Measurements from ENCODE around the gene EPB41L4A.

Gene EPB41L4A

GRCh38 chr5:112355058-112355685, 63.9 kb downstream of the EPB41L4A start:
- DNase-seq (ENCODE audit: low read depth): no peak

DNA sequence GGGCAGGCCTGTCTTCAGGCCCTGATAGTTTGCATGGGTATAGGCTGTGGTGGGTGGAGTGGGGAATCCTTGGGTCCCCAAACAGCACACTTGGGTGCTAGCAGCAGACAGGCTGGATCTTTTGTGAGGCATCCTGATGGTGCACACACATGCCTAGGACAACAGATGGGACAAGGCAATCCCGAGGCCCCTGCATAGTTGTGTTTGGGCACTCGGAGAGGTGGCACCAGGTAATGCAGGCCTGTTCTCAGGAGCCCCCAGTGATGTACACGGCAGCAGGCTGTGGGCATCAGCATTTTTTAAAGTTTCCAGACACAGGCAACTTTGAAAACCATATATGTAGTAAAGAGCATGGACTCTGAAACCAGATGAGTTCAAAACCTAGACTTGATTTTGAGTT, 65.4 kb downstream of the EPB41L4A start:
- DNase-seq (ENCODE audit: low read depth): no peak

GRCh38 chr5:112351225-112351624, 67.9 kb downstream of the EPB41L4A start:
- DNase-seq (ENCODE audit: low read depth): no peak

DNA sequence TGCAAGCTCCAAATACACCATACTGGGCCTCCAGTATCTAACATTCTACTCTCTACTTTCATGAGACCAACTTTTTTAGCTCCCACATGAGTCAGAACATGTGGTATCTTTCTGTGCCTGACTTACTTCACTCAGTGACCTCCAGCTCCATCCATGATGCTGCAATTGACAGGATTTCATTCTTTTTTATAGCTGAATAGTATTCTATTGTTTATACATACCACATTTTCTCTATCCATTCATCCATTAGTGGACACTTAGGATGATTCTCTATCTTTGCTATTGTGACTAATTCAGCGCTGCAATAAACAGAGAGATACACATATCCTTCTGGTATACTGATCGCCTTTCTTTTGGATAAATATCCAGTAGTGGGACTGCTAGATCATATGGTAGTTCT, 68.5 kb downstream of the EPB41L4A start:
- DNase-seq (ENCODE audit: low read depth): no peak

GRCh38 chr5:112349371-112349770, 69.7 kb downstream of the EPB41L4A start:
- no peak for DNase-seq (ENCODE audit: low read depth)

DNA sequence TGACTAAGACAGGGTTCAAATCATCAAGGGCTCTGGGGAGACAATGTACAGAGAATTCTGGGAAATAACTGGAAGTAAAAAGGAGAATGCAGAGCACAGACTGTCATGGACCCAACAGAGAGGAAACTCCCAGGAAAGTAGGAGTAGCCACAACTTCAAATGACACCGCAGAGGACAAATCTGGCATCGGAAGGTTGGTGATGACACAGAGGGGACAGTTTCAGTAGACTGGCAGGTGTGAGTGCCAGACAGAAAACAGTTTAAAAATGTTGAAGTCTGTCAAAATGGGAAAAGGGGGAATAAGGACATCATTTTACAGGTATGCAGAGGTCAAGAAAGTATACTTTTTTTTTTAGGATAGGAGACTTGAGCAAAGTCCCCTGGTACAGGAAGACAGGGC, 70.2 kb downstream of the EPB41L4A start:
- DNase-seq (ENCODE audit: low read depth): no peak

- DNase-seq (ENCODE audit: low read depth): no peak
These were observed 70.7 kb downstream of the EPB41L4A start for GRCh38 chr5:112348387-112348786.

- DNase-seq (ENCODE audit: low read depth): no peak
These were observed 72.5 kb downstream of the EPB41L4A start for GRCh38 chr5:112346411-112347044.

GRCh38 chr5:112344540-112344939, 74.5 kb downstream of the EPB41L4A start:
- no peak for DNase-seq (ENCODE audit: low read depth)

DNA sequence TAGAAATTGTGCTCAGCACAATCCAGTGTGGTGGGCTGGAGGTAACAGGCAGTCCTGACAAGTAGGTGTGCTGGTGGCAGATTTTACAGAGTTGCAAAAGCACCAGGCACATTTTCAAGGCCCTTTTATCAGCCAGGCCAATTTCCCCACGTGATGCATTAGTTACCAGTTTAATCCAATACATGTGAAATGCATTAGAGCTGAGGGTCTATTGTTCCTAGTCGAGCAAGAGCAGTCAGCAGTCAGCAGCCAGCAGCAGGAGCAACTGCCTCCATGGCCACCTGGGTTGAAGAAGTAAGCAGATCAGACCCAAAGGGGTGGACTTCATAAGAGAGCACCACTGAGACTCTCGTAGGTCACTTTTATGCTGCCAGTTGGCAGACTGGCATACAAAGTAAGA, 76.7 kb downstream of the EPB41L4A start:
- DNase-seq (ENCODE audit: low read depth): no peak

GRCh38 chr5:112339761-112340160, 79.3 kb downstream of the EPB41L4A start:
- DNase-seq (ENCODE audit: low read depth): no peak

GRCh38 chr5:112338681-112339337, 80.3 kb downstream of the EPB41L4A start:
- no peak for DNase-seq (ENCODE audit: low read depth)

DNA sequence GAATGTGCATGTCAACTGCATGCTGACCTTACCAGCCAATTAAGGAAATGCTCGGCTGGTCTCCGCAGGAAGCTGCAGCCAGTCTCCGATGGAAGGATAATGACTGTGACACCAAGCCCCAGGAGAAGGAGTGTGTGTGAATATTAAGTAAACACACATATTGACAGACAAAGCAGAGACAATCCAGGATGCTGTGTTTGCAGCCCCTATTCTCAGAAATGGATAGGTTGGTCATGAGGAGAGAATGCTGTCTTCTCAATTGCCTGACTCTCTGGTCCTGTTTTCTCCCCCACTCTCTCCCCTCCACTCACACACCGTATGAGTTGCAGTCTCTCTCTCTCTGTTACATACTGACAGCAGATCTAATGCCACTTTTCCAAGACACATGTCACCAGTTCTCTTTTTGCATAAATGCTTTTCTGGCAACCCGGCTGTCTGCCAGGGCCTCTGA, 85.7 kb downstream of the EPB41L4A start:
- no peak for DNase-seq (ENCODE audit: low read depth)

GRCh38 chr5:112331892-112332291, 87.2 kb downstream of the EPB41L4A start:
- DNase-seq (ENCODE audit: low read depth): no peak

DNA sequence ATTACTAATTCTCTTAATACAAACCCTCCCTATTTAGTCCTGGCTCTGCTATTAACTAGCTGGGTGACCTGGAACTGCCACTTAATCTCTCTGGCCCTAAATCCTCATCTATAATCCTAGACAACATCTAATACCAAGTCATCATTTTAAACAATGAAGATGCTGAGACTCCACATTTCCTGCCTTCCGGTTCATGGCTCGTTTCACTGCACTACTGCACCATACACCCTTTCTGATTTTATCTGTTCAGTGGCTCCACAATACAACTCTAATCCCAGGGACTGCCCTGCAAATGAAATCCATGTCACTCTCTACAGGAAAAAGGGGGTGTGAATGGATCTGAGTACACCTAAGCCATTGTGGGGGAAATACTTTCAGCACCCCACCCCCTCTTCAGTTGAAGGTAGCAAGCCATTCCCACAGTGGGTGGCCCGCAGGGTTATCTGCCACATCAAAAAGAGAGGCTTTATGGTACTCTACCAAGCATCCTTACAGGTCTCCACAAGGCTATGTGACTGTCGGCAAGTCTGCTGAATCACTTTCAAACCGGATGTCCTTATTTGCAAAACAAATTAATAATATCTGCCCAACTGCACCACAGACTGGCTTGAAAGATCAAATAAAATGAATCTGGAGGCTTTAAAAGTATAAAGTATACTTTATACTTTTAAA, 89.5 kb downstream of the EPB41L4A start:
- DNase-seq (ENCODE audit: low read depth): no peak

DNA sequence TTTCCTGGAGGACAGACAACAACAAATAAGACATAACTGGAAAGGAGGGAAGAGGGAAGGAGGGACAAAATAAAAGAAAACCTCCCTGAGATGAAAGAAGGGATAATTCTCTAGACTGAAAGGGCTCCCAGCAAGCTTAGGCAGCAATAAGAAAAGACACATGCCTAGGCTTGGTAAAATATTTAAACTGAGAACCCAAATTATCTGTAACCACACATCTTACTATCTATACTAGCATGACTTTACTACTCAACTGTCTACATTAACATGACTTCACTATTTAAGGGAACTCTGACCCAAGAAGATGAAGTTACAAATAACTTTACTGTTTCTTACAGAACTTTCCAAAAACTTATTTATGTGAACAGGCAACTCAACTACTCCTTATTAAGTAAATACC, 95.9 kb downstream of the EPB41L4A start:
- no peak for DNase-seq (ENCODE audit: low read depth)

- DNase-seq (ENCODE audit: low read depth): no peak
These were observed 98.7 kb downstream of the EPB41L4A start for GRCh38 chr5:112320408-112320807.

- DNase-seq (ENCODE audit: low read depth): no peak
These were observed 100.7 kb downstream of the EPB41L4A start for GRCh38 chr5:112318346-112318745.

DNA sequence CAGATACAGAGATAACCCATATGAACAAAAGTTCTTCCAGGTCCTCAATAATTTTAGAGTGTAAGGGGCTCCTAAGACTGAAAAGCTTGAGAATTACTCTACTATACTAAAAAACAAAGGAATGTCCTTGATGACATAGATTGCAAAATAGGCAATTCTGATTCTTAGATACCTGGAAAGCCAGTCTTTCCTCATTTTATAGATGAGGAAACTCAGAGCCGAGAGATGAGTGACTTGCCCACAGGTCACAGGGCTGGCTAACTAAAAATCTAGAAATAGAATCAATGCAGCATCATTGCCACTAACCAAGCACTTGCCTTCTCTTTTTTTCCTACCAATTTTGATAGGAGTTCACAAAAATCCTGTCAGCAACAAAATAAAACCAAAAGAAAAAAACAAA, 101.2 kb downstream of the EPB41L4A start:
- no peak for DNase-seq (ENCODE audit: low read depth)

DNA sequence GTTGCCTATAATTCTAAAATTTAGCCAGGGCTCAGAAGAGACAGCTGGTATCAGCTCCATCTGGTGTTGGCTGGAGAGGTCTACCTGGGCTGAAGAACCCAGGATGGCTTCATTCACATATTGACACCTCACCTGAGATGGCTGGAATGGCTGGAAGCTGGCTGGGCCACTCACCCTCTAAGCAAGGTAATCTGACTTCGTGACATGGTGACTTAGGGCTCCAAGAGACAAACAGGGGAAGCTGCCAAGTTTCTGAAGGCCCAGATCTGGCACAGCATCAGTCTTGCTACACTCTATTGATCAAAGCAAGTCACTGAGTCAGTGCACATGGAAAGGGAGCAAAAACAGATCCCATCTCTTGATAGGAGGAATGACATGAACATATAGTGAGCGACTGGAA, 102.3 kb downstream of the EPB41L4A start:
- no peak for DNase-seq (ENCODE audit: low read depth)

DNA sequence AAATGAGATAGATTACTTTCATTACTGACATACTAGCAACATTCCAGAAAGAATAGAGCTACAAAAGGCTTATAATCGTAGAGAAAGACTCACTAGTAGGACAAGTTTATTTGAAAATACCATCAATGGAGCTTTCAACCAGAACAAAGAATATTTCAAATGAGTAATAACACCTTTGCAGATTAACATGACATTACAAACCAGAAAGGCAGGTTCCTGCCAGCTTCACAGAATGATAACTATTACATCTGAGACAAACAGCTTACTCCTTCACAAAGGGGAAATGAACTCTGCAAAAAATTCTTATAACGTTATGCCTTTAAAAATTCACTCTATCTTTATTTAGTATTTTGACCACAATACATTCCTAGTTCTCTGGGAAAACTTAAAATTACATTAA, 103.1 kb downstream of the EPB41L4A start:
- no peak for DNase-seq (ENCODE audit: low read depth)

- no peak for DNase-seq (ENCODE audit: low read depth)
These were observed 106.5 kb downstream of the EPB41L4A start for GRCh38 chr5:112312295-112313275.

Measured in stimulated activated CD8-positive, alpha-beta memory T cell treated with anti-CD3 and anti-CD28 coated beads, Interleukin-15, amount 100 ng/mL, for 24 hours (primary cell).